Liver (tissue), 9 donors: ENCODE data around the gene RNU6-1. TPM values are rescaled to one million over a fixed set of nuclear protein-coding genes. Genes with fewer than 3 reads are reported as not detected.

Experiments
- DNase-seq: peaks from one replicate; pipeline ENCODE4 v3.0.0-alpha.2; 2017; ENCODE audit warnings: low spot score
- H3K27ac ChIP-seq, 2 donors: one replicate each; pipeline ENCODE4 v1.7.0; 2013; ENCODE audit warnings: inconsistent platforms in 2 of 2, low read length in 2 of 2, control low read depth in 1 of 2, low read depth in 1 of 2, mild to moderate bottlenecking in 1 of 2
- H3K27me3 ChIP-seq, 4 donors: one replicate each; pipeline versions ENCODE4 v1.6.1 to v1.7.0; 2013; ENCODE audit warnings: low read length in 3 of 4, inconsistent platforms in 1 of 4, mild to moderate bottlenecking in 1 of 4, moderate library complexity in 1 of 4; ENCODE audit not compliant: control insufficient read depth in 4 of 4, insufficient read depth in 4 of 4
- H3K36me3 ChIP-seq, 4 donors: one replicate each; pipeline versions ENCODE4 v1.6.1 to v1.7.0; 2013; ENCODE audit warnings: low read length in 3 of 4, mild to moderate bottlenecking in 3 of 4, low read depth in 1 of 4, moderate library complexity in 1 of 4; ENCODE audit not compliant: control insufficient read depth in 4 of 4, insufficient read depth in 3 of 4
- H3K4me1 ChIP-seq, 4 donors: one replicate each; pipeline versions ENCODE4 v1.6.1 to v1.7.0; 2013; ENCODE audit warnings: low read length in 3 of 4, mild to moderate bottlenecking in 3 of 4, moderate library complexity in 1 of 4; ENCODE audit not compliant: control insufficient read depth in 4 of 4, insufficient read depth in 4 of 4
- H3K4me3 ChIP-seq, 3 donors: one replicate each; pipeline versions ENCODE4 v1.6.1 to v1.7.0; 2013; ENCODE audit warnings: low read length in 3 of 3, control low read depth in 1 of 3, low read depth in 1 of 3, mild to moderate bottlenecking in 1 of 3
- H3K9ac ChIP-seq, 2 donors: one replicate each; pipeline ENCODE4 v1.7.0; 2013; ENCODE audit warnings: low read length in 2 of 2, mild to moderate bottlenecking in 2 of 2, moderate library complexity in 2 of 2, control low read depth in 1 of 2, low read depth in 1 of 2
- H3K9me3 ChIP-seq, 4 donors: one replicate each; pipeline versions ENCODE4 v1.6.1 to v1.7.0; 2013; ENCODE audit warnings: low read length in 3 of 4; ENCODE audit not compliant: control insufficient read depth in 4 of 4
- EGR1 ChIP-seq, 2 donors: IDR thresholded peaks; 2 replicates each; pipeline ENCODE4 v1.6.1; 2016 to 2018; ENCODE audit warnings: antibody characterized with exemption in 2 of 2, low read depth in 2 of 2
- FOXA1 ChIP-seq: IDR thresholded peaks from 2 replicates; pipeline ENCODE4 v1.6.1; 2016; ENCODE audit warnings: antibody characterized with exemption
- FOXA2 ChIP-seq: IDR thresholded peaks from 2 replicates; pipeline ENCODE4 v1.6.1; 2016; ENCODE audit warnings: antibody characterized with exemption
- GABPA ChIP-seq, 2 donors: IDR thresholded peaks in 1 of 2; conservative IDR thresholded peaks in 1 of 2; 2 replicates each; pipeline ENCODE4 v1.6.1; 2016; ENCODE audit warnings: antibody characterized with exemption in 2 of 2, mild to moderate bottlenecking in 1 of 2, moderate library complexity in 1 of 2
- HNF4A ChIP-seq, 2 donors: conservative IDR thresholded peaks; 2 replicates each; pipeline ENCODE4 v1.6.1; 2016; ENCODE audit warnings: antibody characterized with exemption in 2 of 2, mild to moderate bottlenecking in 2 of 2
- HNF4G ChIP-seq: IDR thresholded peaks from 2 replicates; pipeline ENCODE4 v1.6.1; 2016; ENCODE audit warnings: antibody characterized with exemption
- JUND ChIP-seq, 2 donors: IDR thresholded peaks; 2 replicates each; pipeline ENCODE4 v1.6.1; 2016; ENCODE audit warnings: antibody characterized with exemption in 2 of 2
- NR2F2 ChIP-seq: IDR thresholded peaks from 2 replicates; pipeline ENCODE4 v1.6.1; 2016; ENCODE audit warnings: antibody characterized with exemption
- RAD21 ChIP-seq, 2 donors: IDR thresholded peaks; 2 replicates each; pipeline ENCODE4 v1.6.1; 2016; ENCODE audit warnings: antibody characterized with exemption in 2 of 2, mild to moderate bottlenecking in 2 of 2
- RXRA ChIP-seq, 2 donors: IDR thresholded peaks; 2 replicates each; pipeline ENCODE4 v1.6.1; 2017 to 2018; ENCODE audit warnings: antibody characterized with exemption in 2 of 2, mild to moderate bottlenecking in 1 of 2
- SP1 ChIP-seq: IDR thresholded peaks from 2 replicates; pipeline ENCODE4 v1.6.1; 2018; ENCODE audit warnings: antibody characterized with exemption, mild to moderate bottlenecking
- TAF1 ChIP-seq: conservative IDR thresholded peaks from 2 replicates; pipeline ENCODE4 v1.6.1; 2016; ENCODE audit warnings: antibody characterized with exemption, mild to moderate bottlenecking
- YY1 ChIP-seq: IDR thresholded peaks from 2 replicates; pipeline ENCODE4 v1.6.1; 2016; ENCODE audit warnings: antibody characterized with exemption, mild to moderate bottlenecking
- whole genome bisulfite sequencing: extraction: QIAGEN DNeasy Blood & Tissue Kit; methylation state at CpG from one replicate; pipeline ENCODE4 v1.1.7; 2013; 5-methylcytosine and 5-hydroxymethylcytosine counted together
- polyA plus RNA-seq, 2 donors: library from polyadenylated mRNA; stranded (reverse) in 1 of 2; unstranded in 1 of 2; fragments of 200-250 nt in 1 of 2; fragments of >200 nt in 1 of 2; fragmentation: Nextera tagmentation in 1 of 2; extraction: Ambion mirVana in 1 of 2; gene quantifications; one replicate each; pipeline versions ENCODE4 v1.2.1 to v1.2.3, GENCODE V29; 2013 to 2015
- total RNA-seq, 2 donors: library from RNA; depleted of rRNA; stranded (reverse); fragments of >200 nt; gene quantifications; one replicate each; pipeline ENCODE4 v1.2.3, GENCODE V29; 2014
- TF ChIP-seq, protein P1 (sequence below): fragments of 150-350 bp; IDR thresholded peaks from 2 replicates; pipeline ENCODE4 v1.5.1; 2017; ENCODE audit warnings: improper control_type of control experiment, low read depth, low read length; ENCODE audit not compliant: missing input control
- TF ChIP-seq, protein P2 (sequence below): IDR thresholded peaks from 2 replicates; pipeline ENCODE4 v1.6.1; 2016; ENCODE audit warnings: antibody characterized with exemption, mild to moderate bottlenecking
- TF ChIP-seq, protein P3 (sequence below): IDR thresholded peaks from 2 replicates; pipeline ENCODE4 v1.6.1; 2016; ENCODE audit warnings: antibody characterized with exemption
- TF ChIP-seq, protein P4 (sequence below): IDR thresholded peaks from 2 replicates; pipeline ENCODE4 v1.6.1; 2016; ENCODE audit warnings: antibody characterized with exemption
- TF ChIP-seq, protein P5 (sequence below): IDR thresholded peaks from 2 replicates; pipeline ENCODE4 v1.6.1; 2016; ENCODE audit warnings: antibody characterized with exemption
- donor health status: healthy.
- donor health status: healthy.
- donor health status: healthy.
- donor health status: healthy.
- donor health status: healthy.

The RNU6-1 gene
- total RNA-seq (not detected), polyA plus RNA-seq (not detected)

DNA sequence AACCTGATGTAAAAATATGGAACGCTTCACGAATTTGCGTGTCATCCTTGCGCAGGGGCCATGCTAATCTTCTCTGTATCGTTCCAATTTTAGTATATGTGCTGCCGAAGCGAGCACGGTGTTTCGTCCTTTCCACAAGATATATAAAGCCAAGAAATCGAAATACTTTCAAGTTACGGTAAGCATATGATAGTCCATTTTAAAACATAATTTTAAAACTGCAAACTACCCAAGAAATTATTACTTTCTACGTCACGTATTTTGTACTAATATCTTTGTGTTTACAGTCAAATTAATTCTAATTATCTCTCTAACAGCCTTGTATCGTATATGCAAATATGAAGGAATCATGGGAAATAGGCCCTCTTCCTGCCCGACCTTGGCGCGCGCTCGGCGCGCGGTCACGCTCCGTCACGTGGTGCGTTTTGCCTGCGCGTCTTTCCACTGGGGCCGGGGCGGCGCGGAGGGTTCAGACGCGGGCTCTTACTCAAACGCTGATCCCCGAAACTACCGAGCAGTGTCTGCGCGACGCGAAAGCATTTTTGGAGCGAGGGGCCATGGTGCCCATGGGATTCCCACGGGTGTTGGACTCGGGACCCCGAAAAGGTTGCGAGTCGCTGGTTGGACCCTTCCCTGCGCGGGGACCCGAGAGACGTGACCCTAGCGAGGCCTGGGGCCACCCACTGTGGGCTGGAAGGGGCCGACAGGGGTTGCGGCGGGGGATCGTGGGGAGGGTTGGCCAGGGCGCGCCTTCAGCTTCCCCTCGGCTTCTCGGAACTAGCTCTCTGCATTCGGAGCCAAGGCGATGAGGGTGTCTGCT is at the start of gene RNU6-1:
Gene RNU6-1, minus strand, starts transcription at position 117 of the 820 bp plus-strand sequence.
- Histone ChIP-seq H3K9ac (peak within 1 kb of the TSS; percentile 66 to 83), H3K27me3 (no peaks in the 10 kb centered on the region), H3K9me3 (no peaks in the 10 kb centered on the region), H3K27ac (peak within 1 kb of the TSS; percentile 93), H3K4me1 (peaks cover 9 to 34% (median 24%) of the 10 kb centered on the region in 4 donors), H3K4me3 (peak within 1 kb of the TSS; percentile 74 to 92 (median 79)), H3K36me3 (no peaks in the 10 kb centered on the region)
- under 1% methylated on average over 62 of the region's 62 CpGs for WGBS
- DNase-seq: peak; percentile 91
- TF ChIP-seq NR2F2 (peak; percentile 44), FOXA1 (no peak), JUND (IDR thresholded peaks at IDR 0.05) (no peak), RXRA (IDR thresholded peaks at IDR 0.05) (peak; percentile 23 to 26), SP1 (peak; percentile 25), HNF4G (no peak), FOXA2 (no peak), HNF4A (conservative IDR thresholded peaks at IDR 0.05) (peak in 1 of 2 donors; percentile 3), YY1 (peak; percentile 81), RAD21 (IDR thresholded peaks at IDR 0.05) (peak; percentile 4 to 15), GABPA (IDR thresholded peaks at IDR 0.05 in 1 of 2, conservative IDR thresholded peaks at IDR 0.05 in 1 of 2) (peak in 1 of 2 donors; percentile 56), EGR1 (IDR thresholded peaks at IDR 0.05; ENCODE audit: low read depth in 2 of 2) (no peak), TAF1 (no peak)
- TF ChIP-seq, protein P1, sequence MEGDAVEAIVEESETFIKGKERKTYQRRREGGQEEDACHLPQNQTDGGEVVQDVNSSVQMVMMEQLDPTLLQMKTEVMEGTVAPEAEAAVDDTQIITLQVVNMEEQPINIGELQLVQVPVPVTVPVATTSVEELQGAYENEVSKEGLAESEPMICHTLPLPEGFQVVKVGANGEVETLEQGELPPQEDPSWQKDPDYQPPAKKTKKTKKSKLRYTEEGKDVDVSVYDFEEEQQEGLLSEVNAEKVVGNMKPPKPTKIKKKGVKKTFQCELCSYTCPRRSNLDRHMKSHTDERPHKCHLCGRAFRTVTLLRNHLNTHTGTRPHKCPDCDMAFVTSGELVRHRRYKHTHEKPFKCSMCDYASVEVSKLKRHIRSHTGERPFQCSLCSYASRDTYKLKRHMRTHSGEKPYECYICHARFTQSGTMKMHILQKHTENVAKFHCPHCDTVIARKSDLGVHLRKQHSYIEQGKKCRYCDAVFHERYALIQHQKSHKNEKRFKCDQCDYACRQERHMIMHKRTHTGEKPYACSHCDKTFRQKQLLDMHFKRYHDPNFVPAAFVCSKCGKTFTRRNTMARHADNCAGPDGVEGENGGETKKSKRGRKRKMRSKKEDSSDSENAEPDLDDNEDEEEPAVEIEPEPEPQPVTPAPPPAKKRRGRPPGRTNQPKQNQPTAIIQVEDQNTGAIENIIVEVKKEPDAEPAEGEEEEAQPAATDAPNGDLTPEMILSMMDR: no peak
- TF ChIP-seq, protein P2, sequence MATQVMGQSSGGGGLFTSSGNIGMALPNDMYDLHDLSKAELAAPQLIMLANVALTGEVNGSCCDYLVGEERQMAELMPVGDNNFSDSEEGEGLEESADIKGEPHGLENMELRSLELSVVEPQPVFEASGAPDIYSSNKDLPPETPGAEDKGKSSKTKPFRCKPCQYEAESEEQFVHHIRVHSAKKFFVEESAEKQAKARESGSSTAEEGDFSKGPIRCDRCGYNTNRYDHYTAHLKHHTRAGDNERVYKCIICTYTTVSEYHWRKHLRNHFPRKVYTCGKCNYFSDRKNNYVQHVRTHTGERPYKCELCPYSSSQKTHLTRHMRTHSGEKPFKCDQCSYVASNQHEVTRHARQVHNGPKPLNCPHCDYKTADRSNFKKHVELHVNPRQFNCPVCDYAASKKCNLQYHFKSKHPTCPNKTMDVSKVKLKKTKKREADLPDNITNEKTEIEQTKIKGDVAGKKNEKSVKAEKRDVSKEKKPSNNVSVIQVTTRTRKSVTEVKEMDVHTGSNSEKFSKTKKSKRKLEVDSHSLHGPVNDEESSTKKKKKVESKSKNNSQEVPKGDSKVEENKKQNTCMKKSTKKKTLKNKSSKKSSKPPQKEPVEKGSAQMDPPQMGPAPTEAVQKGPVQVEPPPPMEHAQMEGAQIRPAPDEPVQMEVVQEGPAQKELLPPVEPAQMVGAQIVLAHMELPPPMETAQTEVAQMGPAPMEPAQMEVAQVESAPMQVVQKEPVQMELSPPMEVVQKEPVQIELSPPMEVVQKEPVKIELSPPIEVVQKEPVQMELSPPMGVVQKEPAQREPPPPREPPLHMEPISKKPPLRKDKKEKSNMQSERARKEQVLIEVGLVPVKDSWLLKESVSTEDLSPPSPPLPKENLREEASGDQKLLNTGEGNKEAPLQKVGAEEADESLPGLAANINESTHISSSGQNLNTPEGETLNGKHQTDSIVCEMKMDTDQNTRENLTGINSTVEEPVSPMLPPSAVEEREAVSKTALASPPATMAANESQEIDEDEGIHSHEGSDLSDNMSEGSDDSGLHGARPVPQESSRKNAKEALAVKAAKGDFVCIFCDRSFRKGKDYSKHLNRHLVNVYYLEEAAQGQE: peak; percentile 13
- TF ChIP-seq, protein P3, sequence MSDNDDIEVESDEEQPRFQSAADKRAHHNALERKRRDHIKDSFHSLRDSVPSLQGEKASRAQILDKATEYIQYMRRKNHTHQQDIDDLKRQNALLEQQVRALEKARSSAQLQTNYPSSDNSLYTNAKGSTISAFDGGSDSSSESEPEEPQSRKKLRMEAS: peak; percentile 45
- TF ChIP-seq, protein P4, sequence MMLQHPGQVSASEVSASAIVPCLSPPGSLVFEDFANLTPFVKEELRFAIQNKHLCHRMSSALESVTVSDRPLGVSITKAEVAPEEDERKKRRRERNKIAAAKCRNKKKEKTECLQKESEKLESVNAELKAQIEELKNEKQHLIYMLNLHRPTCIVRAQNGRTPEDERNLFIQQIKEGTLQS: peak; percentile 79
- TF ChIP-seq, protein P5, sequence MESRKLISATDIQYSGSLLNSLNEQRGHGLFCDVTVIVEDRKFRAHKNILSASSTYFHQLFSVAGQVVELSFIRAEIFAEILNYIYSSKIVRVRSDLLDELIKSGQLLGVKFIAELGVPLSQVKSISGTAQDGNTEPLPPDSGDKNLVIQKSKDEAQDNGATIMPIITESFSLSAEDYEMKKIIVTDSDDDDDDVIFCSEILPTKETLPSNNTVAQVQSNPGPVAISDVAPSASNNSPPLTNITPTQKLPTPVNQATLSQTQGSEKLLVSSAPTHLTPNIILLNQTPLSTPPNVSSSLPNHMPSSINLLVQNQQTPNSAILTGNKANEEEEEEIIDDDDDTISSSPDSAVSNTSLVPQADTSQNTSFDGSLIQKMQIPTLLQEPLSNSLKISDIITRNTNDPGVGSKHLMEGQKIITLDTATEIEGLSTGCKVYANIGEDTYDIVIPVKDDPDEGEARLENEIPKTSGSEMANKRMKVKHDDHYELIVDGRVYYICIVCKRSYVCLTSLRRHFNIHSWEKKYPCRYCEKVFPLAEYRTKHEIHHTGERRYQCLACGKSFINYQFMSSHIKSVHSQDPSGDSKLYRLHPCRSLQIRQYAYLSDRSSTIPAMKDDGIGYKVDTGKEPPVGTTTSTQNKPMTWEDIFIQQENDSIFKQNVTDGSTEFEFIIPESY: peak; percentile 65
